Measurements from ENCODE around the gene TTBK2. TPM values are rescaled to one million over a fixed set of nuclear protein-coding genes. Genes with fewer than 3 reads are reported as not detected.

Gene TTBK2
- total and polyA plus RNA-seq, 10 donors, result 1.4 to 27.8 (median 19.5) TPM

DNA sequence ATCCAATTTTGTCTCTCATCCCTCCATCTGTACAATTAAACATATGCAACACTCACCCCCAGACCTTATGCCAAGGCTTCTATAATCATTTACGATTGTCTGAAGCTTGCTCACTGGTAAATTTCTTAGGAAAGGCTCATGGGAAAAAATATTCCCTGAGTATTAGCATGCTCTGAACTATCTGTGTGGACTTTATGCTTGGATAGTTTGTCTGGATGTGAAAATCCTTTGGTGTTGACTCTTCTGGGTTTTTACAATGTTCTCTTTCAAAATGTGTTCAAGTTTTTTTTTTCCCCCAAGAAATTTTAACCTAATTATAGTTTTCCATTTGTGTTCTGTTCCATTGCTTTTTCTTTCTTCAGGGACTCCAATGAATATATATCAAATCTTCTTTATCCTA, 19.9 kb upstream of the TTBK2 start:
- TF ChIP-seq CTCF (IDR thresholded peaks at IDR 0.05 in 8 of 11, conservative IDR thresholded peaks at IDR 0.05 in 3 of 11), result no peak
- no peak for TF ChIP-seq POLR2AphosphoS5 (IDR thresholded peaks at IDR 0.05)
- TF ChIP-seq POLR2A (IDR thresholded peaks at IDR 0.05), result no peak
- Histone ChIP-seq H3K27ac (no peak overlapping the region), H3K4me3 (no peak overlapping the region), H3K36me3 (peaks cover 0 to 36% (median 21%) of the 10 kb centered on the region in 6 donors), H3K9me3 (no peaks in the 10 kb centered on the region), H3K27me3 (replicated peaks in 1 of 7) (no peaks in the 10 kb centered on the region), H3K4me1 (no peaks in the 10 kb centered on the region)
- DNase-seq, result no peak
- WGBS, 5 donors, result 87 to 94% (median 92%) methylated on average over 1 of the region's 1 CpG
- intact Hi-C loops (cut with DNase I; ENCODE audit: low total_unique reads), result no loop called here

GRCh38 chr15:42939841-42940240, 19.3 kb upstream of the TTBK2 start:
- intact Hi-C loops (cut with DNase I; ENCODE audit: low total_unique reads), result no loop called here
- Histone ChIP-seq H3K4me3 (no peak overlapping the region), H3K36me3 (peaks cover 0 to 29% (median 15%) of the 10 kb centered on the region in 6 donors), H3K9me3 (no peaks in the 10 kb centered on the region), H3K4me1 (no peaks in the 10 kb centered on the region), H3K27me3 (replicated peaks in 1 of 7) (no peaks in the 10 kb centered on the region), H3K27ac (no peak overlapping the region)
- WGBS, 5 donors, result 92 to 96% (median 95%) methylated on average over 3 to 8 of the region's 8 CpGs
- DNase-seq, result no peak
- TF ChIP-seq POLR2AphosphoS5 (IDR thresholded peaks at IDR 0.05) (no peak), POLR2A (IDR thresholded peaks at IDR 0.05) (no peak), CTCF (IDR thresholded peaks at IDR 0.05 in 8 of 11, conservative IDR thresholded peaks at IDR 0.05 in 3 of 11) (no peak)

- H3K9me3 ChIP-seq, result no peaks in the 10 kb centered on the region
- intact Hi-C loops (cut with DNase I; ENCODE audit: low total_unique reads), result no loop called here
- DNase-seq, result no peak
- H3K4me1 ChIP-seq, result no peaks in the 10 kb centered on the region
- H3K36me3 ChIP-seq, result peaks cover 0 to 2% (median 0%) of the 10 kb centered on the region in 6 donors
- no peak for TF ChIP-seq POLR2AphosphoS5 (IDR thresholded peaks at IDR 0.05)
- no peak for TF ChIP-seq CTCF (IDR thresholded peaks at IDR 0.05 in 8 of 11, conservative IDR thresholded peaks at IDR 0.05 in 3 of 11)
- no peak for TF ChIP-seq POLR2A (IDR thresholded peaks at IDR 0.05)
- H3K27me3 ChIP-seq (replicated peaks in 1 of 7), result no peaks in the 10 kb centered on the region
- H3K27ac ChIP-seq, result no peak overlapping the region
- H3K4me3 ChIP-seq, result no peak overlapping the region
Measured at GRCh38 chr15:42937143-42937542, 16.6 kb upstream of the TTBK2 start.

DNA sequence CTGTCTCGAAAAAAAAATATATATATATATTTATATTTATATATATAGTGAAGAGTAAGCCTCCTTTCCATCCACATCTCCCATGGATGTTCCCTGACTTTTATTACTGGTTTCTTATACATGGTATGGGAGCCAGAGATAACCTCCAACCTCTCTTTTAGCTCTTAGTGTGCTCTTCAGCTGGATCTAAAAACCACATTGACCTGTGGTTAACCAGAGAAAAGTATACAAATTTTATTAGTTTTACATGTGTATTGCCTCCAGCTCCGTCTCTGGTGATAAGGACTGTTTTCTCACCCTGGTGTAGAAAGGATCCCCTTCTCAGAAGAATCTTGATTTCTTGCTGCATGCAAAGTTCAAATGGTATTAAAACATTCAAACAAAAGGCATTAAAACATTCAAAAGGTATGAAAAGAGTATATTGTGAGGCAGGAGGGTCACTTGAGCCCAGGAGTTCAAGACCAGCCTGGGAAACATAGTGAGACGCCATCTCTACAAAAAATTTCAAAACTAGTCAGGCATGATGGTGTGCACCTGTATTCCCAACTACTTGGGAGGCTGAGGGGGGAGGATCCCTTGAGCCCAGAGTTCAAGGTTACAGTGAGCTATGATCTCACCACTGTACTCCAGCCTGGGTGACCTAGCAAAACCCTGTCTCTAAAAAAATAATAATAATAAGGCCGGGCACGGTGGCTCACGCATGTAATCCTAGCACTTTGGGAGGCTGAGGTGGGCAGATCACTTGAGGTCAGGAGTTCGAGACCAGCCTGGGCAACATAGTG, 13.5 kb upstream of the TTBK2 start:
- no peaks in the 10 kb centered on the region for H3K27me3 ChIP-seq (replicated peaks in 1 of 7)
- DNase-seq, result no peak
- H3K36me3 ChIP-seq, result no peaks in the 10 kb centered on the region
- intact Hi-C loops (cut with DNase I; ENCODE audit: low total_unique reads), result no loop called here
- TF ChIP-seq POLR2AphosphoS5 (IDR thresholded peaks at IDR 0.05) (no peak), CTCF (IDR thresholded peaks at IDR 0.05 in 8 of 11, conservative IDR thresholded peaks at IDR 0.05 in 3 of 11) (no peak), POLR2A (IDR thresholded peaks at IDR 0.05) (no peak)
- WGBS, 5 donors, result 73 to 91% (median 78%) methylated on average over 7 of the region's 7 CpGs
- H3K27ac ChIP-seq, result no peak overlapping the region
- H3K4me1 ChIP-seq, result no peaks in the 10 kb centered on the region
- H3K4me3 ChIP-seq, result no peak overlapping the region
- no peaks in the 10 kb centered on the region for H3K9me3 ChIP-seq
